OCI-LY7 (cell line): ENCODE results near the gene MYL12A. TPM values are rescaled to one million over a fixed set of nuclear protein-coding genes. Genes with fewer than 3 reads are reported as not detected.

Experiments used
- BruUV-seq: library from RNA; stranded (reverse); fragments of 400-500 nt; replicated peaks from 2 replicates; lab custom pipeline; 2021; lab: Mats Ljungman, UMichigan
- CTCF ChIA-PET: fragments of 300-600 bp; sonication (Branson Sonifier 250); formaldehyde crosslinking; loops from one replicate; lab custom pipeline; 2022; ENCODE audit warnings: antibody characterized with exemption; ENCODE audit not compliant: unreplicated experiment; lab: Charles Lee
- POLR2A ChIA-PET: fragments of 300-600 bp; sonication (Branson Sonifier 250); formaldehyde crosslinking; loops from one replicate; lab custom pipeline; 2022; ENCODE audit warnings: antibody characterized with exemption; lab: Charles Lee
- DNase-seq: peaks from one replicate; pipeline ENCODE4 v3.0.0-alpha.2; 2015; ENCODE audit warnings: low spot score
- H2AFZ ChIP-seq: fragments of 200-600 bp; sonication (generic), shearing (Covaris generic); 2 replicates; pipeline ENCODE4 v1.6.1; 2014; ENCODE audit warnings: mild to moderate bottlenecking, antibody characterized with exemption, low read length, moderate library complexity
- H3K27ac ChIP-seq: fragments of 200-600 bp; sonication (generic); 2 replicates; pipeline ENCODE4 v1.5.1; 2014; ENCODE audit warnings: mixed run types, low read depth, mild to moderate bottlenecking, moderate library complexity, low read length, inconsistent platforms; ENCODE audit not compliant: poor library complexity, severe bottlenecking
- H3K36me3 ChIP-seq: fragments of 200-600 bp; sonication (generic); 2 replicates; pipeline ENCODE4 v1.6.1; 2014; ENCODE audit warnings: mild to moderate bottlenecking, antibody characterized with exemption, low read length, moderate library complexity, mixed read lengths; ENCODE audit not compliant: insufficient read depth
- H3K4me1 ChIP-seq: fragments of 200-600 bp; sonication (generic); 2 replicates; pipeline ENCODE4 v1.5.1; 2014; ENCODE audit warnings: mild to moderate bottlenecking, low read length; ENCODE audit not compliant: insufficient read depth, poor library complexity, severe bottlenecking
- H3K4me2 ChIP-seq: fragments of 200-600 bp; sonication (generic); 2 replicates; pipeline ENCODE4 v1.6.1; 2014; ENCODE audit warnings: mild to moderate bottlenecking, low read length
- H3K4me3 ChIP-seq: fragments of 200-600 bp; sonication (generic); 2 replicates; pipeline ENCODE4 v1.5.1; 2014; ENCODE audit warnings: mild to moderate bottlenecking, low read depth, low read length; ENCODE audit not compliant: poor library complexity, severe bottlenecking
- H3K79me2 ChIP-seq: fragments of 200-600 bp; sonication (generic); 2 replicates; pipeline ENCODE4 v1.6.1; 2016; ENCODE audit warnings: low read depth, mild to moderate bottlenecking, low read length, moderate library complexity, mixed read lengths; ENCODE audit not compliant: insufficient read depth
- H3K9me2 ChIP-seq: fragments of 200-600 bp; sonication (generic); 2 replicates; pipeline ENCODE4 v1.6.1; 2016; ENCODE audit warnings: mild to moderate bottlenecking, low read length, mixed read lengths; ENCODE audit not compliant: insufficient read depth
- H3K9me3 ChIP-seq: fragments of 200-600 bp; sonication (generic); 2 replicates; pipeline ENCODE4 v1.6.1; 2014; ENCODE audit warnings: mild to moderate bottlenecking, mixed run types, low read length, mixed read lengths
- H4K20me1 ChIP-seq: fragments of 200-600 bp; sonication (generic); 2 replicates; pipeline ENCODE4 v1.6.1; 2014; ENCODE audit warnings: mild to moderate bottlenecking, antibody characterized with exemption, low read length, moderate library complexity, mixed read lengths; ENCODE audit not compliant: insufficient read depth
- CTCF ChIP-seq: fragments of 200-600 bp; sonication (generic); conservative IDR thresholded peaks from 2 replicates; pipeline ENCODE4 v1.5.1; 2014; ENCODE audit warnings: mild to moderate bottlenecking, antibody characterized with exemption, low read length, moderate library complexity, mixed read lengths
- EZH2phosphoT487 ChIP-seq: fragments of 200-600 bp; sonication (generic); IDR thresholded peaks from 2 replicates; pipeline ENCODE4 v1.6.1; 2018; ENCODE audit warnings: low read depth, borderline replicate concordance, mild to moderate bottlenecking, mixed run types, antibody characterized with exemption, low read length, moderate library complexity, mixed read lengths
- intact Hi-C: fragments of 100-400 bp; cut with micrococcal nuclease; formaldehyde crosslinking; loops from one replicate; pipeline ENCODE4 v1.10.0; 2022; ENCODE audit not compliant: unreplicated experiment
- total RNA-seq, 2 experiments: library from RNA; depleted of rRNA in 1 of 2; stranded (reverse); fragments of >200 nt in 1 of 2; shearing (Covaris generic) in 1 of 2; gene quantifications; 2 replicates each; pipeline ENCODE4 v1.2.3, GENCODE V29; 2014 to 2022

Gene MYL12A
- total RNA-seq, 2 experiments from 2014 or later = 301 to 423 TPM

- Histone ChIP-seq H3K9me3 (peaks cover 30% of the 10 kb centered on the region; the same call in 1 of the 2 replicates), H3K27ac (no peak overlapping the region), H3K36me3 (no peaks in the 10 kb centered on the region), H4K20me1 (no peaks in the 10 kb centered on the region), H3K4me2 (no peak overlapping the region), H3K4me3 (no peak overlapping the region), H2AFZ (no peak overlapping the region), H3K79me2 (no peaks in the 10 kb centered on the region), H3K9me2 (no peaks in the 10 kb centered on the region), H3K4me1 (peaks cover 7% of the 10 kb centered on the region)
- CTCF ChIA-PET = no interaction called here
- intact Hi-C loops = no loop called here
- no peak for DNase-seq
- TF ChIP-seq CTCF (no peak), EZH2phosphoT487 (no peak)
- BruUV-seq = no TSS peak
- POLR2A ChIA-PET = no interaction called here
Measured at GRCh38 chr18:3199942-3200645, 47.5 kb upstream of the MYL12A start.

GRCh38 chr18:3205239-3205638, 42.4 kb upstream of the MYL12A start:
- intact Hi-C loops = no loop called here
- DNase-seq = no peak
- Histone ChIP-seq H3K9me2 (no peaks in the 10 kb centered on the region), H3K79me2 (no peaks in the 10 kb centered on the region), H3K27ac (no peak overlapping the region), H3K4me2 (no peak overlapping the region), H3K4me3 (no peak overlapping the region), H3K4me1 (no peaks in the 10 kb centered on the region), H4K20me1 (no peaks in the 10 kb centered on the region), H2AFZ (no peak overlapping the region), H3K36me3 (no peaks in the 10 kb centered on the region; the same call in 1 of the 2 replicates), H3K9me3 (peaks cover 37% of the 10 kb centered on the region; the same call in 1 of the 2 replicates)
- BruUV-seq = no TSS peak
- TF ChIP-seq CTCF = no peak
- no peak for TF ChIP-seq EZH2phosphoT487
- CTCF ChIA-PET = no interaction called here
- POLR2A ChIA-PET = interaction anchor here (0.6 to 1.1 kb wide), 2 partner anchors 14 to 91 kb away, joined by 3 to 4 read pairs; partner anchors contain the start of gene MYOM1

GRCh38 chr18:3207565-3207964, 40.0 kb upstream of the MYL12A start:
- ChIA-PET POLR2A (interaction anchor here (0.5 to 0.6 kb wide), 2 partner anchors 19 to 735 kb away, joined by 3 read pairs; no protein-coding TSS in a partner anchor), CTCF (no interaction called here)
- Histone ChIP-seq H3K9me3 (peaks cover 32% of the 10 kb centered on the region; the same call in 1 of the 2 replicates), H3K79me2 (no peaks in the 10 kb centered on the region), H3K4me2 (no peak overlapping the region), H3K4me1 (no peaks in the 10 kb centered on the region), H3K27ac (no peak overlapping the region), H2AFZ (no peak overlapping the region), H3K9me2 (no peaks in the 10 kb centered on the region), H4K20me1 (no peaks in the 10 kb centered on the region), H3K4me3 (no peak overlapping the region), H3K36me3 (no peaks in the 10 kb centered on the region; the same call in 1 of the 2 replicates)
- intact Hi-C loops = no loop called here
- TF ChIP-seq CTCF (no peak), EZH2phosphoT487 (no peak)
- DNase-seq = no peak
- no TSS peak for BruUV-seq
